NCI-H82 (cell line): ENCODE results near the gene MED26.

ENCODE experiments used
- DNase-seq: peaks from one replicate; lab custom pipeline; 2025; lab: John Stamatoyannopoulos, UW

Gene MED26

GRCh38 chr19:16649734-16650133, 21.7 kb upstream of the MED26 start:
- no peak for DNase-seq

GRCh38 chr19:16645140-16645539, 17.1 kb upstream of the MED26 start:
- DNase-seq, result no peak

- DNase-seq, result no peak
These were observed 13.7 kb upstream of the MED26 start for GRCh38 chr19:16641695-16642094.

GRCh38 chr19:16640951-16641350, 12.9 kb upstream of the MED26 start:
- no peak for DNase-seq

- no peak for DNase-seq
These were observed 10.7 kb upstream of the MED26 start for GRCh38 chr19:16638666-16639065.

- DNase-seq, result no peak
These were observed 9.5 kb upstream of the MED26 start for GRCh38 chr19:16637535-16637934.

GRCh38 chr19:16631465-16631864, 3.5 kb upstream of the MED26 start:
- no peak for DNase-seq

- peak; percentile 85 for DNase-seq
These were observed 1.1 kb upstream of the MED26 start for GRCh38 chr19:16628984-16629691.

GRCh38 chr19:16627928-16628182, 149 bp downstream of the MED26 start:
- no peak for DNase-seq

GRCh38 chr19:16627193-16627927, 644 bp downstream of the MED26 start:
- DNase-seq, result peak; percentile 47

GRCh38 chr19:16626796-16627192, 1.2 kb downstream of the MED26 start:
- DNase-seq, result no peak

- DNase-seq, result no peak
These were observed 2.6 kb downstream of the MED26 start for GRCh38 chr19:16625163-16625958.

- no peak for DNase-seq
These were observed 3.8 kb downstream of the MED26 start for GRCh38 chr19:16624236-16624635.

- DNase-seq, result no peak
These were observed 4.4 kb downstream of the MED26 start for GRCh38 chr19:16623576-16623975.

GRCh38 chr19:16623066-16623465, 4.9 kb downstream of the MED26 start:
- no peak for DNase-seq

- DNase-seq, result no peak
These were observed 6.7 kb downstream of the MED26 start for GRCh38 chr19:16621165-16621800.

GRCh38 chr19:16620584-16620983, 7.4 kb downstream of the MED26 start:
- no peak for DNase-seq

GRCh38 chr19:16620018-16620417, 8.0 kb downstream of the MED26 start:
- no peak for DNase-seq

- no peak for DNase-seq
These were observed 8.5 kb downstream of the MED26 start for GRCh38 chr19:16619457-16619856.

- DNase-seq, result no peak
These were observed 9.8 kb downstream of the MED26 start for GRCh38 chr19:16618248-16618647.

- DNase-seq, result no peak
These were observed 12.2 kb downstream of the MED26 start for GRCh38 chr19:16615808-16616207.

GRCh38 chr19:16614941-16615340, 13.1 kb downstream of the MED26 start:
- DNase-seq, result no peak

GRCh38 chr19:16613841-16614240, 14.2 kb downstream of the MED26 start:
- no peak for DNase-seq
